ENCODE data around the gene IGSF21.
"Not testable (repeated sequence)": the region's sequence is repeated elsewhere in the genome, so short reads cannot be mapped to it uniquely, and the experiment has no call there.

IGSF21 gene

GRCh38 chr1:18340158-18340764 lies 232.7 kb downstream of the IGSF21 start:
- no peak for DNase-seq

- no peak for DNase-seq
Observed at GRCh38 chr1:18340787-18341186, 233.2 kb downstream of the IGSF21 start.

GRCh38 chr1:18341291-18342069 lies 233.9 kb downstream of the IGSF21 start:
- DNase-seq = no peak

- no peak for DNase-seq
Observed at GRCh38 chr1:18342744-18343143, 235.1 kb downstream of the IGSF21 start.

- DNase-seq = no peak
Observed at GRCh38 chr1:18343581-18343980, 236.0 kb downstream of the IGSF21 start.

- no peak for DNase-seq
Observed at GRCh38 chr1:18344755-18345154, 237.2 kb downstream of the IGSF21 start.

GRCh38 chr1:18347559-18347958 lies 240.0 kb downstream of the IGSF21 start:
- no peak for DNase-seq

- no peak for DNase-seq
Observed at GRCh38 chr1:18348354-18348753, 240.8 kb downstream of the IGSF21 start.

- no peak for DNase-seq
Observed at GRCh38 chr1:18350747-18351146, 243.1 kb downstream of the IGSF21 start.

GRCh38 chr1:18351735-18352134 lies 244.1 kb downstream of the IGSF21 start:
- DNase-seq = no peak

- peak; percentile 22 for DNase-seq
Observed at GRCh38 chr1:18352636-18353265, 245.2 kb downstream of the IGSF21 start.

- no peak for DNase-seq
Observed at GRCh38 chr1:18353528-18353927, 245.9 kb downstream of the IGSF21 start.

GRCh38 chr1:18353992-18354391 lies 246.4 kb downstream of the IGSF21 start:
- DNase-seq = no peak

- peak; percentile 65 for DNase-seq
Observed at GRCh38 chr1:18354612-18355011, 247.0 kb downstream of the IGSF21 start.

GRCh38 chr1:18357622-18358230 lies 250.1 kb downstream of the IGSF21 start:
- no peak for DNase-seq

- DNase-seq = no peak
Observed at GRCh38 chr1:18358600-18358999, 251.0 kb downstream of the IGSF21 start.

- no peak for DNase-seq
Observed at GRCh38 chr1:18360251-18360650, 252.7 kb downstream of the IGSF21 start.

- no peak for DNase-seq
Observed at GRCh38 chr1:18362150-18362549, 254.6 kb downstream of the IGSF21 start.

GRCh38 chr1:18363436-18363835 lies 255.8 kb downstream of the IGSF21 start:
- DNase-seq = no peak

- no peak for DNase-seq
Observed at GRCh38 chr1:18365099-18365705, 257.6 kb downstream of the IGSF21 start.

GRCh38 chr1:18372505-18372904 lies 264.9 kb downstream of the IGSF21 start:
- DNase-seq = not testable (repeated sequence)

- no peak for DNase-seq
Observed at GRCh38 chr1:18373151-18373550, 265.6 kb downstream of the IGSF21 start.

GRCh38 chr1:18373882-18374493 lies 266.4 kb downstream of the IGSF21 start:
- DNase-seq = peak; percentile 36
